Stimulated activated effector memory CD8-positive, alpha-beta T cell treated with anti-CD3 and anti-CD28 coated beads, Interleukin-12 subunit alpha, Interleukin-12 subunit beta, amount 100 ng/mL, for 72 hours (primary cell): ENCODE measurements around the gene SETD3.

Source experiments
- ATAC-seq: fragments of 150-1000 bp; cut with Tn5 transposase; 2 replicates; pipeline ENCODE4 v1.10.0; 2021
- DNase-seq, 2 donors: peaks; one replicate each; pipeline ENCODE4 v3.0.0; 2021 to 2022; ENCODE audit warnings: low spot score in 2 of 2
- H3K27ac Mint-ChIP-seq: one replicate; pipeline ENCODE4 v1.8.0; 2022; ENCODE audit warnings: mild to moderate bottlenecking, mixed read lengths
- H3K36me3 Mint-ChIP-seq: one replicate; pipeline ENCODE4 v1.8.0; 2022; ENCODE audit warnings: mild to moderate bottlenecking, mixed read lengths
- H3K4me1 Mint-ChIP-seq: one replicate; pipeline ENCODE4 v1.8.0; 2022; ENCODE audit warnings: mixed read lengths
- H3K4me3 Mint-ChIP-seq: one replicate; pipeline ENCODE4 v1.8.0; 2022; ENCODE audit warnings: mild to moderate bottlenecking, mixed read lengths
- H3K9me3 Mint-ChIP-seq: one replicate; pipeline ENCODE4 v1.8.0; 2022; ENCODE audit warnings: mixed read lengths

Gene SETD3

GRCh38 chr14:99374964-99375363 is 105.7 kb downstream of the SETD3 start:
- no peak for ATAC-seq

GRCh38 chr14:99363616-99364290 is 116.9 kb downstream of the SETD3 start:
- Mint-ChIP-seq H3K4me1 (no peaks in the 10 kb centered on the region), H3K9me3 (no peaks in the 10 kb centered on the region), H3K27ac (no peak overlapping the region), H3K4me3 (no peak overlapping the region), H3K36me3 (no peaks in the 10 kb centered on the region)
- ATAC-seq (no peak), DNase-seq (no peak)

More at GRCh38 chr14:99374964-99375363, 105.7 kb downstream of the SETD3 start:
- Mint-ChIP-seq H3K9me3 (no peaks in the 10 kb centered on the region), H3K4me3 (no peak overlapping the region), H3K27ac (no peak overlapping the region), H3K36me3 (no peaks in the 10 kb centered on the region), H3K4me1 (peaks cover 6% of the 10 kb centered on the region)
- DNase-seq = no peak

GRCh38 chr14:99363051-99363450 is 117.6 kb downstream of the SETD3 start:
- Mint-ChIP-seq H3K36me3 (no peaks in the 10 kb centered on the region), H3K27ac (no peak overlapping the region), H3K4me1 (no peaks in the 10 kb centered on the region), H3K4me3 (no peak overlapping the region), H3K9me3 (no peaks in the 10 kb centered on the region)
- no peak for DNase-seq
- ATAC-seq = no peak

- DNase-seq = no peak
- Mint-ChIP-seq H3K36me3 (no peaks in the 10 kb centered on the region), H3K4me3 (no peak overlapping the region), H3K27ac (no peak overlapping the region), H3K4me1 (no peaks in the 10 kb centered on the region), H3K9me3 (no peaks in the 10 kb centered on the region)
- ATAC-seq = no peak
Measured at GRCh38 chr14:99361596-99362215, 119.0 kb downstream of the SETD3 start.

- H3K36me3 Mint-ChIP-seq = no peaks in the 10 kb centered on the region
- DNase-seq = no peak
- H3K4me3 Mint-ChIP-seq = no peak overlapping the region
- no peak overlapping the region for H3K27ac Mint-ChIP-seq
- H3K4me1 Mint-ChIP-seq = no peaks in the 10 kb centered on the region
- ATAC-seq = peak; percentile 51
- H3K9me3 Mint-ChIP-seq = no peaks in the 10 kb centered on the region
Measured at GRCh38 chr14:99360774-99361595, 119.7 kb downstream of the SETD3 start.

GRCh38 chr14:99359906-99360305 is 120.8 kb downstream of the SETD3 start:
- Mint-ChIP-seq H3K4me1 (no peaks in the 10 kb centered on the region), H3K4me3 (no peak overlapping the region), H3K36me3 (no peaks in the 10 kb centered on the region), H3K27ac (no peak overlapping the region), H3K9me3 (no peaks in the 10 kb centered on the region)
- ATAC-seq (no peak), DNase-seq (no peak)

GRCh38 chr14:99357916-99358390 is 122.7 kb downstream of the SETD3 start:
- Mint-ChIP-seq H3K9me3 (no peaks in the 10 kb centered on the region), H3K4me1 (no peaks in the 10 kb centered on the region), H3K27ac (no peak overlapping the region), H3K36me3 (no peaks in the 10 kb centered on the region), H3K4me3 (no peak overlapping the region)
- DNase-seq (no peak), ATAC-seq (no peak)

- DNase-seq (no peak), ATAC-seq (no peak)
- H3K4me1 Mint-ChIP-seq = no peaks in the 10 kb centered on the region
- H3K36me3 Mint-ChIP-seq = no peaks in the 10 kb centered on the region
- no peak overlapping the region for H3K4me3 Mint-ChIP-seq
- H3K27ac Mint-ChIP-seq = no peak overlapping the region
- H3K9me3 Mint-ChIP-seq = no peaks in the 10 kb centered on the region
Measured at GRCh38 chr14:99357151-99357915, 123.3 kb downstream of the SETD3 start.

- no peak overlapping the region for H3K27ac Mint-ChIP-seq
- H3K9me3 Mint-ChIP-seq = no peaks in the 10 kb centered on the region
- no peak overlapping the region for H3K4me3 Mint-ChIP-seq
- no peaks in the 10 kb centered on the region for H3K36me3 Mint-ChIP-seq
- H3K4me1 Mint-ChIP-seq = no peaks in the 10 kb centered on the region
- no peak for ATAC-seq
- no peak for DNase-seq
Measured at GRCh38 chr14:99356031-99356608, 124.5 kb downstream of the SETD3 start.

- Mint-ChIP-seq H3K9me3 (no peaks in the 10 kb centered on the region), H3K27ac (no peak overlapping the region), H3K4me1 (no peaks in the 10 kb centered on the region), H3K36me3 (no peaks in the 10 kb centered on the region), H3K4me3 (no peak overlapping the region)
- ATAC-seq (no peak), DNase-seq (no peak)
Measured at GRCh38 chr14:99354166-99354875, 126.3 kb downstream of the SETD3 start.

GRCh38 chr14:99352688-99353280 is 127.9 kb downstream of the SETD3 start:
- Mint-ChIP-seq H3K4me3 (no peak overlapping the region), H3K36me3 (peaks cover 3% of the 10 kb centered on the region), H3K27ac (no peak overlapping the region), H3K4me1 (peaks cover 5% of the 10 kb centered on the region), H3K9me3 (no peaks in the 10 kb centered on the region)
- no peak for DNase-seq
- no peak for ATAC-seq

GRCh38 chr14:99351166-99352007 is 129.3 kb downstream of the SETD3 start:
- peaks cover 9% of the 10 kb centered on the region for H3K4me1 Mint-ChIP-seq
- no peak overlapping the region for H3K4me3 Mint-ChIP-seq
- H3K36me3 Mint-ChIP-seq = peaks cover 7% of the 10 kb centered on the region
- H3K27ac Mint-ChIP-seq = no peak overlapping the region
- no peak for DNase-seq
- no peaks in the 10 kb centered on the region for H3K9me3 Mint-ChIP-seq
- no peak for ATAC-seq

GRCh38 chr14:99350751-99351150 is 129.9 kb downstream of the SETD3 start:
- Mint-ChIP-seq H3K27ac (no peak overlapping the region), H3K4me1 (peaks cover 9% of the 10 kb centered on the region), H3K36me3 (peaks cover 7% of the 10 kb centered on the region), H3K9me3 (no peaks in the 10 kb centered on the region), H3K4me3 (no peak overlapping the region)
- ATAC-seq (no peak), DNase-seq (no peak)
